ENCODE measurements around the gene RSPH9.
"Not testable (repeated sequence)": the region's sequence is repeated elsewhere in the genome, so short reads cannot be mapped to it uniquely, and the experiment has no call there.

Gene RSPH9

DNA sequence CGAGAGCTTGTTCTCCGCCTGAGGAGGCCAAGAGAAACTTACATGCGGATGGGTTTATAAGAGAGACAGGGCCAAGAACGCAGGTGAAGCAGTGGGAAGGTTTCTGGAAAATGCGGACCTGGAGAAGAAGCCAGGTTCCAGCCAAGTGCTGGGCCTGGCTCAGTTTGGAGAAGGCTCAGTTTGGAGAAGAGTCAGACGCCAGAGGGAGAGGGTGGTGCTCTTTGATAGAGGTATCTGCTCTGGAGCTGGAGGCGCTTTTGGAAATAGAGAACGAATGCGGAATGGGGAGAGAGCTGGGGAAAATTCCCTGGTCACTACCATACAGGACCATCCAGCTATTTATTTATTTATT lies 753 bp downstream of the RSPH9 start:
- TF ChIP-seq, protein P1, sequence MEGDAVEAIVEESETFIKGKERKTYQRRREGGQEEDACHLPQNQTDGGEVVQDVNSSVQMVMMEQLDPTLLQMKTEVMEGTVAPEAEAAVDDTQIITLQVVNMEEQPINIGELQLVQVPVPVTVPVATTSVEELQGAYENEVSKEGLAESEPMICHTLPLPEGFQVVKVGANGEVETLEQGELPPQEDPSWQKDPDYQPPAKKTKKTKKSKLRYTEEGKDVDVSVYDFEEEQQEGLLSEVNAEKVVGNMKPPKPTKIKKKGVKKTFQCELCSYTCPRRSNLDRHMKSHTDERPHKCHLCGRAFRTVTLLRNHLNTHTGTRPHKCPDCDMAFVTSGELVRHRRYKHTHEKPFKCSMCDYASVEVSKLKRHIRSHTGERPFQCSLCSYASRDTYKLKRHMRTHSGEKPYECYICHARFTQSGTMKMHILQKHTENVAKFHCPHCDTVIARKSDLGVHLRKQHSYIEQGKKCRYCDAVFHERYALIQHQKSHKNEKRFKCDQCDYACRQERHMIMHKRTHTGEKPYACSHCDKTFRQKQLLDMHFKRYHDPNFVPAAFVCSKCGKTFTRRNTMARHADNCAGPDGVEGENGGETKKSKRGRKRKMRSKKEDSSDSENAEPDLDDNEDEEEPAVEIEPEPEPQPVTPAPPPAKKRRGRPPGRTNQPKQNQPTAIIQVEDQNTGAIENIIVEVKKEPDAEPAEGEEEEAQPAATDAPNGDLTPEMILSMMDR (IDR thresholded peaks at IDR 0.05; ENCODE audit: low read depth, low read length): no peak
- no peaks in the 10 kb centered on the region for H3K27me3 ChIP-seq
- peaks cover 12% of the 10 kb centered on the region for H3K4me1 ChIP-seq
- H3K36me3 ChIP-seq: peaks cover 14% of the 10 kb centered on the region
- no peaks in the 10 kb centered on the region for H3K9me3 ChIP-seq
- peak overlapping the region; percentile 41 for H3K4me3 ChIP-seq (ENCODE audit: low read depth, low read length)
- no peak for DNase-seq

DNA sequence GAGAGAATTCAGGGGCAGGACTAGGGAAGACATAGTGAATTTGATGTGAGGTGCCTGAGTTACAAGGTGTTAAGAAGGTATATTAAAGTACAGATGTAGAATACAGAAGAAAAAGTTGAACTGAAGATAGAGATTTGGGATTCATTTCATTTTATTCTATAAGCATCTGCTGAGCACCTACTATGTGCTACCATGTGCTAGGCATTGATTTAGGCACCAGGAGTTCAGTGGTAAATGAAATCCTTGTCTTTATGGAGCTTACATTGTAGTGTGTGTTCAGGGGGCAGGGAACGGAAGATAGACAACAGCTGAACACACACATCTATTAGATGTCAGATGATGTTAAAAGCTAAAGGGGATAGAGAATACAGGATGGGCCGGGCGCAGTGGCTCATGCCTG lies 2.8 kb downstream of the RSPH9 start:
- Histone ChIP-seq H3K36me3 (no peaks in the 10 kb centered on the region), H3K9me3 (no peaks in the 10 kb centered on the region), H3K27me3 (no peaks in the 10 kb centered on the region), H3K4me3 (ENCODE audit: low read depth, low read length) (no peak overlapping the region), H3K4me1 (peaks cover 8% of the 10 kb centered on the region)
- TF ChIP-seq, protein P1 (IDR thresholded peaks at IDR 0.05; ENCODE audit: low read depth, low read length): no peak
- DNase-seq: no peak

DNA sequence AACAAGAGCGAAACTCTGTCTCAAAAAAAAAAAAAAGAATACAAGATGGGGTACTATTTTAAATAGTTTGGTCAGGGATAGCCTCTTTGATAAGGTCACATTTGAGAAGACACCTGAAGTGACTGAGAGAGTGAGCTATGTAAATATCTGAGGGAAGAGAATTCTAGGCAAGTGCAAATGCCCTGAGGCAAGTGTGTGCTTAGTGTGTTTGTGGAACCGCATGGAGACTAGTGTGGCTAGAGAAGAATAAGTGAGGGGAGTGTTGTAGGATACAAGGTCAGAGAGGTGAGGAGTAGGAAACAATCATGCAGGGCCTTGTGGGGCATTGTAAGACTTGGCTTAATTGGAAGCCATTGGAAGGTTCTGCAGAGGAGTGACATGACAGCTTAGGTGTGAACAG lies 3.4 kb downstream of the RSPH9 start:
- Histone ChIP-seq H3K9me3 (no peaks in the 10 kb centered on the region), H3K27me3 (no peaks in the 10 kb centered on the region), H3K4me3 (ENCODE audit: low read depth, low read length) (no peak overlapping the region), H3K4me1 (peaks cover 6% of the 10 kb centered on the region), H3K36me3 (no peaks in the 10 kb centered on the region)
- DNase-seq: no peak
- TF ChIP-seq, protein P1 (IDR thresholded peaks at IDR 0.05; ENCODE audit: low read depth, low read length): no peak

DNA sequence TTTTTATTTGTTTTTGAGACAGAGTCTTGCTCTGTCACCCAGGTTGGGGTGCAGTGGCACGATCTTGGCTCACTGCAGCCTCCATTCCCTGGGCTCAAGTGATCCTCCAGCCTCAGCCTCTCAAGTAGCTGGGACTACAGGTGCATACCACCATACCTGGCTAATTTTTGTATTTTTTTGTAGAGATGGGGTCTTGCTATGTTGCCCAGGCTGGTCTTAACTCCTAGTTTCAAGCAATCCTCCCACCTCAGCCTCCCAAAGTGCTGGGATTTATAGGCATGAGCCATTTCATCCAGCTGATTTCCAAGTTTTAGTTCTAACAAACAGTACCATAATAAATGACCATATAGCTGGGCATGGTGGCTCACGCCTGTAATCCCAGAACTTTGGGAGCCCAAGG lies 8.0 kb downstream of the RSPH9 start:
- H3K4me3 ChIP-seq (ENCODE audit: low read depth, low read length); H3K27me3 ChIP-seq; DNase-seq; H3K9me3 ChIP-seq; H3K36me3 ChIP-seq; H3K4me1 ChIP-seq: not testable (repeated sequence)

DNA sequence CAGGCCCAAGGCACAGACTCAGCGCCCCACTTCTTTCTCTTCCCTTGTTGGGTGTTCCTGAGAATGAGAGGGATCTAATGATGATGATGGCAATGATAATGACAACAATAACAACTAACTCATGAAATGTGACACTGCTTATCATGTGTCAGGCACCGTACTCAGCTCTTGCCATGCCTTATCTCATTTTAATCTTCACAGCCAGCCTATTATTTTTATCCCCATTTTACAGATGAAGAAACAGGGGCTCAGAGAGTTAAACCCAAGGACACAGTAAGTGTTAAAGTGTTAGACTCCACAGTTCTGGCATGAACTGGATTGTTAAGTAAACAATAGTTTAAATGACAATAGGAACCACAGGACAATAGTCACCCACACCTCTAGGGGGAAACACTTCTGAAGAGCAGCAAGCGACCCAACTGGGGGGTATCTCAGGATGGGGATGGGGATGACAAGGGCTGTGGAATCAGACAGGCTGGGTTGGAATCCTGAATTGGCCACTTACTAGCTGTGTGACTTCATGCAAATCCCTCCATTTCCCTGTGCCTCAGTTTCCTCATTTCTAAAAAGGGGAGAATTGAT lies 12.5 kb downstream of the RSPH9 start:
- H3K9me3 ChIP-seq: peaks cover 7% of the 10 kb centered on the region
- TF ChIP-seq, protein P1 (IDR thresholded peaks at IDR 0.05; ENCODE audit: low read depth, low read length): no peak
- no peaks in the 10 kb centered on the region for H3K36me3 ChIP-seq
- no peak overlapping the region for H3K4me3 ChIP-seq (ENCODE audit: low read depth, low read length)
- DNase-seq: no peak
- no peaks in the 10 kb centered on the region for H3K4me1 ChIP-seq
- no peaks in the 10 kb centered on the region for H3K27me3 ChIP-seq

DNA sequence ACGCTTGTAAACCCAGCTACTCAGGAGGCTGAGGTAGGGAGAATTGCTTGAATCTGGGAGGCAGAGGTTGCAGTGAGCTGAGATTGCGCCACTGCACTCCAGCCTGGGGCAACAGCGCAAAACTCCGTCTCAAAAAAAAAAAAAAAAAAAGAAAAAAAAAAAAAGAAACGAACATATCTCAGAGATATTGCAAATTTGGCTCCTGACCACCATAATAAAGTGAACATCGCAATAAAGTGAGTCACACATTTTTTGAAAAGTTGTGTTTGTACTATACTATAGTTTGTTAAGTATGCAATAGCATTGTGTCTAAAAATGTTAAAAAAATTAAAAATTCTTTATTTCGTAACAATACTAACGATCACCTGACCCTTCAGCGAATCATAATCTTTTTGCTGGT lies 13.3 kb downstream of the RSPH9 start:
- no peak overlapping the region for H3K4me3 ChIP-seq (ENCODE audit: low read depth, low read length)
- H3K9me3 ChIP-seq: peaks cover 7% of the 10 kb centered on the region
- H3K4me1 ChIP-seq: no peaks in the 10 kb centered on the region
- TF ChIP-seq, protein P1 (IDR thresholded peaks at IDR 0.05; ENCODE audit: low read depth, low read length): no peak
- DNase-seq: no peak
- H3K27me3 ChIP-seq: no peaks in the 10 kb centered on the region
- no peaks in the 10 kb centered on the region for H3K36me3 ChIP-seq

DNA sequence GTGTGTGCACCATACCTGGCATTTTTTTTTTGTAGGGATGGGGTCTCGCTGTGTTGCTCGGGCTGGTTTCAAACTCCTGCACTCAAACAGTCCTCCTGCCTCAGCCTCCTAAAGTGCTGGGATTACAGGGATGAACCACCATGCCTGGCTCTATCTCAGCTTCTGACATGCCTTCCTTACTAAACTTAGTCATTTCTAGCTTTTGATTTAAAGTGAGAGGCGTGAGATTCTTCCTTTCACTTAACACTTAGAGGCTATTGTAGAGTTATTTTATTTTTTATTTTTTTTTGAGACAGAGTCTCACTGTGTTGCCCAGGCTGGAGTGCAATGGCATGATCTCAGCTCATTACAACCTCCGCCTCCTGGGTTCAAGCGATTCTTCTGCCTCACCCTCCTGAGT lies 18.1 kb downstream of the RSPH9 start:
- not testable (repeated sequence) for DNase-seq; H3K4me3 ChIP-seq (ENCODE audit: low read depth, low read length); H3K4me1 ChIP-seq; H3K36me3 ChIP-seq; H3K27me3 ChIP-seq; H3K9me3 ChIP-seq

All from BE2C (cell line).